Loucy (cell line): Measurements from ENCODE around the gene CLEC18C.
"Not testable (repeated sequence)": the region's sequence is repeated elsewhere in the genome, so short reads cannot be mapped to it uniquely, and the experiment has no call there.

Source experiments
- H2AFZ ChIP-seq: fragments of 200-600 bp; sonication (generic); 2 replicates; pipeline ENCODE4 v1.6.0; 2016; ENCODE audit warnings: antibody characterized with exemption, mild to moderate bottlenecking, low read length, moderate library complexity
- H3F3A ChIP-seq: fragments of 200-600 bp; 2 replicates; pipeline ENCODE4 v1.6.0; 2016; ENCODE audit warnings: antibody characterized with exemption, low read depth, mild to moderate bottlenecking
- H3K27me3 ChIP-seq: fragments of 200-600 bp; sonication (generic); 2 replicates; pipeline ENCODE4 v1.6.1; 2014; ENCODE audit warnings: low read length, mild to moderate bottlenecking; ENCODE audit not compliant: insufficient read depth, poor library complexity, severe bottlenecking
- H3K36me3 ChIP-seq: fragments of 200-600 bp; sonication (generic); 2 replicates; pipeline ENCODE4 v1.6.1; 2016; ENCODE audit warnings: low read length; ENCODE audit not compliant: insufficient read depth
- H3K4me1 ChIP-seq: fragments of 200-600 bp; sonication (generic); 2 replicates; pipeline ENCODE4 v1.5.1; 2014; ENCODE audit warnings: low read length, mild to moderate bottlenecking; ENCODE audit not compliant: insufficient read depth, poor library complexity, severe bottlenecking
- H3K4me2 ChIP-seq: fragments of 200-600 bp; sonication (generic); 2 replicates; pipeline ENCODE4 v1.6.0; 2014; ENCODE audit warnings: antibody characterized with exemption, low read length, low read depth, mild to moderate bottlenecking; ENCODE audit not compliant: poor library complexity, severe bottlenecking
- H3K4me3 ChIP-seq: fragments of 200-600 bp; sonication (generic); 2 replicates; pipeline ENCODE4 v1.5.1; 2014; ENCODE audit warnings: low read length, mild to moderate bottlenecking, mixed read lengths; ENCODE audit not compliant: poor library complexity, severe bottlenecking
- H3K79me2 ChIP-seq: fragments of 200-600 bp; sonication (generic); 2 replicates; pipeline ENCODE4 v1.6.1; 2014; ENCODE audit warnings: low read length; ENCODE audit not compliant: insufficient read depth
- H3K9ac ChIP-seq: fragments of 200-600 bp; sonication (generic); 2 replicates; pipeline ENCODE4 v1.6.0; 2014; ENCODE audit warnings: mild to moderate bottlenecking, low read depth, low read length, moderate library complexity; ENCODE audit not compliant: poor library complexity, severe bottlenecking
- H3K9me2 ChIP-seq: fragments of 200-600 bp; sonication (generic); replicated peaks from 2 replicates; pipeline ENCODE4 v1.6.1; 2016; ENCODE audit warnings: low read depth, low read length, mixed read lengths
- H3K9me3 ChIP-seq: fragments of 200-600 bp; sonication (generic); 2 replicates; pipeline ENCODE4 v1.6.1; 2014; ENCODE audit warnings: mild to moderate bottlenecking, antibody characterized with exemption, low read length, low read depth; ENCODE audit not compliant: insufficient read depth
- H4K20me1 ChIP-seq: fragments of 200-600 bp; sonication (generic); 2 replicates; pipeline ENCODE4 v1.6.0; 2014; ENCODE audit warnings: antibody characterized with exemption, low read length, mild to moderate bottlenecking; ENCODE audit not compliant: insufficient read depth, poor library complexity, severe bottlenecking

The CLEC18C gene

DNA sequence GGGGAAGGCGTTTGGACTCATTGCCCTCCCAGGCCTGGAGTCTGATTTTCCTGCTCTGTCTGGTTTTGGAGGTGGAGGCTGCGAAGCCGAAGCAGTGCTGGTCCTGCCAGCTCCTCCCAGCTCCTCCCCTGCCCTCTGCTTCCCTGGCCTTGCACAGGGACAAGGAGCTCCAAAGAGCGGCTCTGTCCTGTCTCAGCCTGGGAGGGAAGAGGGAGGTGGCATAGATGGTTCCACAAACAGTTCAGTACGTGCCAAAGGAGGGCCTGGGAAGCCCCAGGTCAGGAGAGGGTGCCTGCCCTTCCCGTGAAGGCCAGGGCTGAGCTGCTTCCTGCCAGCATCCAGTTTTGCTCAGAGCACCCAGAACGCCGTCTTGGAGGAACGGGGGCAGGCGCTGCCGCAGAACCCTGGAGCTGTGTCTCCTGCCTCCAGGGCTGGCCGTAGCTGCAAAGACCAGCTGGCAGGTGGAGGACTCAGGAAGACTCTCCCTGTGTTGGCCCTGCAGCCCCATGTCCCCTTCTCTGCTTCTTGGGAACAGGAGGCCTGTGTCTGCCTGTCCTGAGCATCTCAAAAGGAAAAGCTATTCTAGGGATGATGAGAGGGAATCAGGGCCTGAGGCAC is 23.2 kb downstream of the CLEC18C start:
- not testable (repeated sequence) for H3K9me2 ChIP-seq, H3K9me3 ChIP-seq, H3K36me3 ChIP-seq, H3K4me2 ChIP-seq, H3K27me3 ChIP-seq, H3K79me2 ChIP-seq, H4K20me1 ChIP-seq, H3K4me3 ChIP-seq, H2AFZ ChIP-seq, H3F3A ChIP-seq, H3K4me1 ChIP-seq, H3K9ac ChIP-seq

DNA sequence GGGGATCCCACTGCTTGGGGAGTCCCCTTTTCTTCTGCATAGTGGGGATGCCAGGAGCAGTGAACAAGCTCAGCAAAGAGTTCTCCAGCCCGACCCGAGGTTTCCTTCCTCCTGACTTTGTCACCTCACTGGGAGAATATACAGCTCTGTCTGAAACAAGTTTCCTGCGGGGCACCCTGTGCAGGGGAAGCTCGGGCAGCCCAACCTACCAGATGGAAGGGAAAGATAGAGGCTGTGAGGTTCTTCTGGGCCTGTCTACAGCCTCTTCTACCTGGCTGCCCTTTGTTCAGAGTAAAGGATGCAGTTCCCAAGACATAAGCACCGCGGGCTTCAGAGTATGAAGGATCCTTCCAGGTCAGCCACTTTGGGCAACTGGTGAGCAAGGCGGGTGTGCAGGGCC is 24.0 kb downstream of the CLEC18C start:
- H3K9me3 ChIP-seq, H3K79me2 ChIP-seq, H3K4me1 ChIP-seq, H3K9ac ChIP-seq, H3K4me2 ChIP-seq, H3K27me3 ChIP-seq, H3F3A ChIP-seq, H3K9me2 ChIP-seq, H3K36me3 ChIP-seq, H4K20me1 ChIP-seq, H3K4me3 ChIP-seq, H2AFZ ChIP-seq: not testable (repeated sequence)

DNA sequence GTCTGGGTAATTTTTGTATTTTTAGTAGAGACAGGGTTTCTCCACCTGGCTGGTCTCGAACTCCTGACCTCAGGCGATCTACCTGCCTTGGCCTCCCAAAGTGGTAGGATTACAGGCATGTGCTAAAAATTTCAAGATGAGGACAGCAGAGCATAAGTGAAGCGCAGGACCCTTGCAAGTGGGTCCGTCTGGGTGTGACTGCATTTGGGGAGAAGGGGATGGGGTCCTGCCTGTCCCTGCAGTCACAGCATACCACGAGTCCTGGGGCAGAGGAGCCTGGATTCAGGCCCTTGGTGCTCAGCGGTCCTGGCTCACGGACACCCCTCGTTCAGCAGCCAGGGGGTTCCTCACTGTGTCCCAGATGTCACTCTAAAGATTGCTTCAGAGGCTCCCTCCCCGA is 24.6 kb downstream of the CLEC18C start:
- not testable (repeated sequence) for H3K79me2 ChIP-seq, H3K27me3 ChIP-seq, H3K36me3 ChIP-seq, H2AFZ ChIP-seq, H4K20me1 ChIP-seq, H3K4me3 ChIP-seq, H3K4me1 ChIP-seq, H3K9ac ChIP-seq, H3K9me3 ChIP-seq, H3K9me2 ChIP-seq, H3K4me2 ChIP-seq, H3F3A ChIP-seq

DNA sequence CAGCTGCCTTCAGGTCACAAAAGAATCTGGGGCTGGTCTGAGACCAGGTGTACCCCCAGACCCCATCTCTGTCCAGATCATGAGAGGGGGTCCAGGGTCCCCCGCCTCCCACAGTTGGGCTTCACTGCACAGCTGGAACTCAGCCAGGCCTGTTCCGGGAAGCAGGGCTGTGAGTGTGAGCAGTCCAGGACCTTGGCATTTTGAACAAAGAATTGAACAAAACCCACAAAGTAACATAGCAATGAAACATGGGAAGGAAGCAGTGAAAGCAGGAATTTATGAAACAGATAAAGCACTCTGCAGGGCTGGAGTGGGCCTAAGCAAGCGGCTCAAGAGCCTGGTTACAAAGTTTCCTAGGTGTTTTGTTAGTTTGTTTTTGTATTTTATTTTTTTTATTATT is 25.1 kb downstream of the CLEC18C start:
- not testable (repeated sequence) for H3K4me3 ChIP-seq, H2AFZ ChIP-seq, H3K9me2 ChIP-seq, H3K79me2 ChIP-seq, H4K20me1 ChIP-seq, H3F3A ChIP-seq, H3K4me1 ChIP-seq, H3K9me3 ChIP-seq, H3K36me3 ChIP-seq, H3K27me3 ChIP-seq, H3K4me2 ChIP-seq, H3K9ac ChIP-seq

DNA sequence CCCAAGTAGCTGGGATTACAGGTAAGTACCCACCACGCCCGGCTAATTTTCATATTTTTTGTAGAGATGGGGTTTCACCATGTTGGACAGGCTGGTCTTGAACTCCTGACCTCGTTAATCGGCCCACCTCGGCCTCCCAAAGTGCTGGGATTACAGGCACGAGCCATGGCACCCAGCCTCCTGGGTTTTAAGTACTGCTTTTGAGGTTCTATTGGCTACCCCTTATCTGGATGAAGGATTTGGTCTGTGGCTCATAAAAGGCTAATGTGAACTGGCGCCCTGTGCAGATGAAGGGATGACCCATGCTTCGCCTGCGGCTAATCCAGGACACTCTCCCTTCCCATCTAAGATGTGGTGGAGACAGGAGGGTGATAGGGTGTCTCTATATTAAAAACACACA is 25.6 kb downstream of the CLEC18C start:
- H3K9me3 ChIP-seq, H3F3A ChIP-seq, H3K4me1 ChIP-seq, H3K4me2 ChIP-seq, H3K9me2 ChIP-seq, H2AFZ ChIP-seq, H3K27me3 ChIP-seq, H3K36me3 ChIP-seq, H3K4me3 ChIP-seq, H3K9ac ChIP-seq, H3K79me2 ChIP-seq, H4K20me1 ChIP-seq: not testable (repeated sequence)

DNA sequence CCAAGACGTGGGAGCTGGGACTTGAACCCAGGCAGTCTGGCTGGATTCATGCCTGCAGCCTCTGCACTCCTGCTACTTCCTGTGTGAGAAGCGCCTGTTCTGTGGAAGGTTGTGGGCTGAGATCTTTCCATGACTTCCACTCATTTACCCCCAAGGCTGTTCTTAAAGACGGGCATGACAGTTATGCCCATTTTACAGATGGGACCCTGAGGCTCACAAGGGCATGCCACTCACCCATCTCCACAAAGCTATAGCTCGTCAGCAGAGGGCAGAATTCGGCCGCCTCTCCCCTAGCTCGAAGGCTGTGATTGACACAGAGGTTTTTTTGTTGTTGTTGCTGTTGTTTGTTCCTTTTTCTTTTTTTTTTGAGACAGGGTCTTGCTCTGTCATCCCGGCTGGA is 26.5 kb downstream of the CLEC18C start:
- H3K79me2 ChIP-seq, H3K9me2 ChIP-seq, H4K20me1 ChIP-seq, H3K36me3 ChIP-seq, H3K9me3 ChIP-seq, H3K4me1 ChIP-seq, H3K4me3 ChIP-seq, H3F3A ChIP-seq, H3K4me2 ChIP-seq, H3K27me3 ChIP-seq, H2AFZ ChIP-seq, H3K9ac ChIP-seq: not testable (repeated sequence)

DNA sequence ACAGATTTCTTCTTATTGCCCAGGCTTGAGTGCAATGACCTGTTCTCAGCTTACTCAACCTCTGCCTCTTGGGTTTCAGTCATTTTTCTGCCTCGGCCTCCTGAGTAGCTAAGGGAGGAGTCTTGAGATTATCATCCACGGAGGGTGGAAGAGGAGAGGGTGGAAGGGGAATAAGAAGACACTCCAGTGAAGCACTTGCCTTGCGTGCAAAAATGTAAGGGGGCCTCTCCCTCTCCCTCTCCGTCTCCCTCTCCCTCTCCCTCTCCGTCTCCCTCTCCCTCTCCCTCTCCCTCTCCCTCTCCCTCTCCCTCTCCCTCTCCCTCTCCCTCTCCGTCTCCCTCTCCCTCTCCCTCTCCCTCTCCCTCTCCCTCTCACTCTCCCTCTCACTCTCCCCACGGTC is 29.9 kb downstream of the CLEC18C start:
- not testable (repeated sequence) for H3F3A ChIP-seq, H3K9me3 ChIP-seq, H3K27me3 ChIP-seq, H3K9ac ChIP-seq, H2AFZ ChIP-seq, H3K36me3 ChIP-seq, H4K20me1 ChIP-seq, H3K9me2 ChIP-seq, H3K79me2 ChIP-seq, H3K4me3 ChIP-seq, H3K4me1 ChIP-seq, H3K4me2 ChIP-seq

DNA sequence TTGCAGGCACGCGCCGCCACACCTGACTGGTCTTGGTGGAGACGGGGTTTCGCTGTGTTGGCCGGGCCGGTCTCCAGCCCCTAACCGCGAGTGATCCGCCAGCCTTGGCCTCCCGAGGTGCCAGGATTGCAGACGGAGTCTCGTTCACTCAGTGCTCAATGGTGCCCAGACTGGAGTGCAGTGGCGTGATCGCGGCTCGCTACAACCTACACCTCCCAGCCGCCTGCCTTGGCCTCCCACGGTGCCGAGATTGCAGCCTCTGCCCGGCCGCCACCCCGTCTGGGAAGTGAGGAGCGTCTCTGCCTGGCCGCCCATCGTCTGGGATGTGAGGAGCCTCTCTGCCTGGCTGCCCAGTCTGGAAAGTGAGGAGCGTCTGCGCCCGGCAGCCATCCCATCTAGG is 30.4 kb downstream of the CLEC18C start:
- H3K9me2 ChIP-seq, H3K4me2 ChIP-seq, H2AFZ ChIP-seq, H3K9me3 ChIP-seq, H3K27me3 ChIP-seq, H3K79me2 ChIP-seq, H3K4me1 ChIP-seq, H3F3A ChIP-seq, H3K36me3 ChIP-seq, H4K20me1 ChIP-seq, H3K4me3 ChIP-seq, H3K9ac ChIP-seq: not testable (repeated sequence)
